ENCODE data around the gene SRGAP3.
A peak's percentile ranks its signal among the peaks of the same experiment; 100 is the strongest.

The SRGAP3 gene

GRCh38 chr3:9247361-9247940 lies 2.0 kb downstream of the SRGAP3 start:
- no peak for TF ChIP-seq CTCF (IDR thresholded peaks at IDR 0.05)
- H3K4me3 ChIP-seq = no peak overlapping the region
- DNase-seq (ENCODE audit: low spot score) = peak; percentile 49
- no peak overlapping the region for H3K27ac ChIP-seq

GRCh38 chr3:9246189-9246588 lies 3.3 kb downstream of the SRGAP3 start:
- no peak for TF ChIP-seq CTCF (IDR thresholded peaks at IDR 0.05)
- peak; percentile 11 for DNase-seq (ENCODE audit: low spot score)
- no peak overlapping the region for H3K27ac ChIP-seq
- H3K4me3 ChIP-seq = no peak overlapping the region

GRCh38 chr3:9244495-9245183 lies 4.8 kb downstream of the SRGAP3 start:
- H3K4me3 ChIP-seq = no peak overlapping the region
- TF ChIP-seq CTCF (IDR thresholded peaks at IDR 0.05) = no peak
- no peak overlapping the region for H3K27ac ChIP-seq
- DNase-seq (ENCODE audit: low spot score) = no peak

- H3K27ac ChIP-seq = no peak overlapping the region
- TF ChIP-seq CTCF (IDR thresholded peaks at IDR 0.05) = no peak
- no peak overlapping the region for H3K4me3 ChIP-seq
- DNase-seq (ENCODE audit: low spot score) = no peak
These were observed 7.5 kb downstream of the SRGAP3 start for GRCh38 chr3:9241956-9242355.

GRCh38 chr3:9239680-9240079 lies 9.8 kb downstream of the SRGAP3 start:
- H3K27ac ChIP-seq = no peak overlapping the region
- TF ChIP-seq CTCF (IDR thresholded peaks at IDR 0.05) = no peak
- no peak for DNase-seq (ENCODE audit: low spot score)
- no peak overlapping the region for H3K4me3 ChIP-seq

- no peak for DNase-seq (ENCODE audit: low spot score)
- no peak for TF ChIP-seq CTCF (IDR thresholded peaks at IDR 0.05)
- no peak overlapping the region for H3K27ac ChIP-seq
- H3K4me3 ChIP-seq = no peak overlapping the region
These were observed 10.6 kb downstream of the SRGAP3 start for GRCh38 chr3:9238721-9239295.

- no peak for DNase-seq (ENCODE audit: low spot score)
- no peak for TF ChIP-seq CTCF (IDR thresholded peaks at IDR 0.05)
- H3K4me3 ChIP-seq = no peak overlapping the region
- no peak overlapping the region for H3K27ac ChIP-seq
These were observed 11.2 kb downstream of the SRGAP3 start for GRCh38 chr3:9238276-9238675.
